Stimulated activated CD8-positive, alpha-beta memory T cell treated with anti-CD3 and anti-CD28 coated beads, Interleukin-2, amount 100 ng/mL, for 48 hours (primary cell): ENCODE results near the gene CAP2.

ENCODE experiments used
- DNase-seq, 2 donors: peaks; one replicate each; pipeline ENCODE4 v3.0.0-alpha.2; 2020; ENCODE audit warnings: low read depth in 2 of 2

The CAP2 gene

GRCh38 chr6:17474289-17474688 lies 80.9 kb downstream of the CAP2 start:
- DNase-seq: no peak

- DNase-seq: no peak
These were observed 82.3 kb downstream of the CAP2 start for GRCh38 chr6:17475606-17476244.

- no peak for DNase-seq
These were observed 83.1 kb downstream of the CAP2 start for GRCh38 chr6:17476511-17476910.

- DNase-seq: no peak
These were observed 84.0 kb downstream of the CAP2 start for GRCh38 chr6:17477356-17477755.

DNA sequence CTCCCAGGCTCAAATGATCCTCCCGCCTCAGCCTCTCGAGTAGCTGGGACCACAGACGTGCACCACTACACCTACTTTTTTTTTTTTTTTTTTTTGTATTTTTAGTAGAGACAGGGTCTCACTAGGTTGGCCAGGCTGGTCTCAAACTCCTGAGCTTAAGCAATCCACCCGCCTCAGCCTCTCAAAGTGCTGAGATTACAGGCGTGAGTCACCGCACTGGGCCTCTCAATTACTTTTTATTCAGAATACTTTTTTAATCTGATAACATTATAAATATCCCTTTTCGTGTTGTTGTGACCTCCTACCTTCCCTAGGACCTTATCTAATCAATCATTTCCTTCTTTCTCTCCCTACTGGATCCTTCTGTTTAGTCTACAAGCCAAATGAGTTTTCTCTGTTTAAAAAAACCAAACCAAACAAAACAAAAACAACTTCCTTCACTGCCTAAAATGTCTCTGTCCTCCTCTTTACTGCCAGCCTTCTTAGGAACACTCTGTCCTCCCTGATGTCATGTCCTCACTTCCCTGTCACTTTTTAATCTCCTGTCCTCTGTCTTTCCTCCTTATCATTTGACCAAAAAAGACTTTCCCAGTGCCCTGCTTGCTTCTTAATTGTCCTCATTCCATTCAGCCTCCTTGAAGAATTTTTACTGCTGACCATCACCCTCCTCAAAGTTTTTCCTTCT lies 85.0 kb downstream of the CAP2 start:
- no peak for DNase-seq

DNA sequence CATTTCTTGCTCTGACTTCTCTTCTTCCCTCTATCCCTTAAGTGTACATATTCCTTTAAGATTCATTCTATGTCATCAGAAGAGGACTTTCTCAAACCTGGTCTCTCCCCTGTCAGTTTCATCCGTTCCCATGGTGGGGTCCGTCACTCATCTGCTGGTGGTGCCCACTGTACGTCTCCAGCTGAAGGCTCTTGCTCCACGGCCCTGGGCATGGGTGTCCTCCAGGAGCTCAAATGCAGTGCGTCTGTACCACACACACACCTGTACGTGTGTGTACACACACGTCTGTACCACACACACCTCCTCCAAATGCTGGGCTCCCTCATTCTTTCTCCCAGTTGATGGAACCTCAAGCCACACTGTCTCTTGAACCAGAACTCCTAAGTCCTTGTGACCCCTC lies 85.6 kb downstream of the CAP2 start:
- DNase-seq: no peak

DNA sequence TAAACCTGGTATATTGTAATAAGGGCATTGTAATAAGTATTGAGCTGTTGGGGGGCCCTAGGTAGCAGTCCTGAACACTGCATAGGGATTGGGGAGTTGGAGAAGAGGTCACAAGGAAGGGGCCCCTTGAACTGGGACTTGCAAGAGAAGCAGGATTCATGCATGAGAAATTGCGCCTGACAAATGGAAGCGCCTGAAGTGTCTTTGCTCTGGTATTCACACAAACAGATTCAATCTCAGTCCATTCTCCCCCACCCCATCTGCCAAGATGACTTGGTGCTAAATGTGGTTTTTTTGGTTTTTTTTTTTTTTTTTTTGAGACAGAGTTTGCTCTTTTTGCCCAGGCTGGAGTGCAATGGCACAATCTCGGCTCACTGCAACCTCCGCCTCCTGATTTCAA lies 87.1 kb downstream of the CAP2 start:
- DNase-seq: no peak

DNA sequence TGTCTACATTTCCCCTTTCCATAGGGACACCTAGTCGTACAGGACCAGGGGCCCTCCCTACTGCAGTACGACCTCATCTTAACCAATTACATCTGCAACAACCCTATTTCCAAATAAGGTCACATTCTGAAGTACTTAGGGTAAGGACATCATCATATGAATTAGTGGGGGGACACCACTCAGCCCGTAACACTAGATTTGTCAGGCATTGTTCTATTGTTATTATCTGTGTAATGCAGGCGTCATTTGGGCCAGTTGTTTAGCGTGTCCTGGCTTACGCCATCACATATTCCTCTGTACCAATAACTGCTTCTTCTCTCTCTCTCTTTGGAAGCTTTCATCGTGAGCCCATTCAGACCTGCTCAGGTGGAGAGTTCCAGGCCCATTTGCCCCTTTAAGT lies 89.3 kb downstream of the CAP2 start:
- no peak for DNase-seq

DNA sequence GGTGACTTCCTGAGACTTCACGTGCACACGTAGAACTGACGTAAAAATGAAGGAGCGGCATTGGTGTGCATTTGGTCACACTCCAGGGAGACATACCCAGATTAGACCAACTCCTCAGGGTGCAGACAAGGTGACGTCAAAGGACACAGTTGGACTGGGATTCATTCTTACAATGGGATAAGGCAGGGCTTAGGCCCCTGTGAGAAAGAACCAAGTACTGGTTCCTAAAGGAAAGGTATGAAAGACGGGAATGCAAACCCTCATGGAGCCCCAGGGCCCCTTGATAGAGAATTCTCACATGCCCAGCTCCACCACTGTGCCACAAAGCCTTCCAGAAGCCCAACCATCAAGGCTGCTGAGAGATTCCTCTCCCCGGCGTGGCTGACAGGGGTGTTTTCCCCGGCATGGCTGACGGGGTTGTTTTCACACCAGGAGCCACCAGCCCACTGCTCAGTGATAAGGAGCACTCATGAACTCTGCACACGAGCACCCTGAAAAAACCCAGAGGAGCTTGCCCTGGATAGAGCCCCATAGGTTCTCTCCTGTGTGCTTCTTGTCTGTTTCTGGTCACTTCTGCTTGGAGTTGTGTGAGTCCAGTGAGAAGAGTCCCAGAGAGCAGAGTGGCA lies 90.1 kb downstream of the CAP2 start:
- DNase-seq: no peak

- DNase-seq: no peak
These were observed 90.9 kb downstream of the CAP2 start for GRCh38 chr6:17484201-17484849.

- no peak for DNase-seq
These were observed 91.8 kb downstream of the CAP2 start for GRCh38 chr6:17485181-17485580.

DNA sequence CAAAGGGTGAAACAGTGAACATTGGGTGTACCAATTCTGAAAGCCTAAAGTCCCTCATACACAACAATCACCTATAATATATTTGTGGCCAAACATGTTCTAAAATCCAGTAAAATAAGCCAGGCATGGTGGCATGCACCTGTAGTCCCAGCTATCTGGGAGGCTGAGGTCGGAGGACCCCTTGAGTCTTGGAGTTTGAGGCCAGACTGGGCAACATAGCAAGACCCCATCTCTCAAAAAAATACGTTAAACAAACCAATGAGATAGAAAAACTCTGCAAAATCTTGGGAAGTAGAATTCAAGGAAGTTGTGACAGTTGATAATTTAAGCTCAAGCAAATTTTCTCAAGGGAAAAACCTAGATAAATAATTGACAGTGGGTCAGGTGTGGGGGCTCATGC lies 92.6 kb downstream of the CAP2 start:
- no peak for DNase-seq

GRCh38 chr6:17486680-17487079 lies 93.3 kb downstream of the CAP2 start:
- DNase-seq: no peak

DNA sequence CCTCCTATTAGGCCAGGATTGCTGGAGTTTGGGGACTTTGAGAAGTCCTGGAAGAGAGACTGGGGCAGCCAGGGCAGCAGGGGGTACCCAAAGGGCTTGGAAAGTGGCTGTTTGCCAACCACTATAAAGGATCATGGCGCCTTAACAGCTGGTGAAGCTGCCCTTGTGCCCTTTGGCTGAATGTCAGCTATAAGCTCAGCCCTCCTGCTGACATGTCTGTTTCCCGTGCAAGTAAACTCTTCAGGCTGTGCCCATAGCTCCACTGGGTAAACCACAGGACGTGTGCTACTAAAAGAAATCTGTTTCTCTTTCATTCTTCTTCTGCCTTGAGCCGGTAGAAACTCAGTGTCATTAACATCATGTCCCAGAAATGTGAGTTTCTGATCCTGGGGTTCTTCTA lies 97.3 kb downstream of the CAP2 start:
- no peak for DNase-seq

DNA sequence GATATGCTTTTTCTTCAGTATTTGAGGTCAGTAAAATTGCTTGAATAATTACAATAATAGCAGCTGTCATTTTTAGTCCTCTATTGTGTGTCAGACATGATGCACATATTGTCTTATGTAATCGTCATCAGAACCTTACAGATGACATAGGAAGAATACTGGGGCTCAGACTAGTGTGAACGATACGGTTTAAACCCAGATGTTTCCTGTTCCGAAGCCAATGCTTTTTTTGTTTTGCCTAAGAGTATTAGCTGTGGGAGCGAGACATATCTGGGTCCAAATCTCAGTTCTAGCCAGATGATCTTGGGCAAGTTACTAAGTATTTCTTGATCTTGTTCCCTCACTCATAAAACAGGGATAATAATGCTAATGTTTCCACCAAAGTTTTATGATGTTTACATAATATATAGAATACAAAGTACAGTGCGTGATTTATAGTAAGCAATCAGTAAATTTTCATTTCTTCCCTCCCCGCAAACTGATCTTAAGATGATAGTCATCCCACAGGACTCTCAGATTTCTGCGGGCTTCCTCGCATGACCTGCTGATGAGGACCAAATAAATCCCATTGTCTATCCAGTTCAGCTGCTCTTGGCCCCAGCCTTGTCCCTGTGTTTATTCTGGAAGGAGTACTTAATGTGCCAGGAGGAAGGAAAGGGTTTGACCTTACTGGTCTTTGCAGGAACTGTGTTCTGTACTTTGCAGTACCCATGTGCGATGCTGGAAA lies 98.2 kb downstream of the CAP2 start:
- no peak for DNase-seq

- DNase-seq: no peak
These were observed 99.0 kb downstream of the CAP2 start for GRCh38 chr6:17492350-17492749.

DNA sequence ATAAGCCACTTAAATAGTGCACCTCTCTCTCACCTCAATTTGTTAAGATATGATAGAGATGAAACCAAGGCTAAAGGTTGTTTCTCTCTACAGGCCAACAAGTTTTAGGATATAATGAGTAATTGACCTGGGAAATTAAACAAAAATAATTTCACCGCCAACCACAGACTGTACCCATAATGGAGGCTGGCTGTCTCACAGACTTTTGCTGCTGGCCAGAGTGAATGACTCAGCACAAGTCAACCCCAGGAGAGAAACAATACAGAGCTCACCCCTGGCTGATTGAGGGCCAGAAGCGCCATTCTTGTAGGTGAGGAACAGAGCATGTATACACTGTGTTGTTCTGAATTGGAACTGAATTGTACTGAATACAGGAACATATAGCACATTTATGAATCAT lies 99.9 kb downstream of the CAP2 start:
- DNase-seq: no peak

- no peak for DNase-seq
These were observed 100.8 kb downstream of the CAP2 start for GRCh38 chr6:17494177-17494576.

- DNase-seq: no peak
These were observed 101.5 kb downstream of the CAP2 start for GRCh38 chr6:17494919-17495318.

GRCh38 chr6:17497535-17498095 lies 104.2 kb downstream of the CAP2 start:
- no peak for DNase-seq

GRCh38 chr6:17501442-17501841 lies 108.0 kb downstream of the CAP2 start:
- no peak for DNase-seq
